ENCODE measurements around the gene CCL28. TPM values are rescaled to one million over a fixed set of nuclear protein-coding genes. Genes with fewer than 3 reads are reported as not detected.
A peak's percentile ranks its signal among the peaks of the same experiment; 100 is the strongest.

The CCL28 gene
- total RNA-seq, 8 experiments from 2014 or later: 0.11 to 4.0 (median 0.63) TPM; not detected in 2

DNA sequence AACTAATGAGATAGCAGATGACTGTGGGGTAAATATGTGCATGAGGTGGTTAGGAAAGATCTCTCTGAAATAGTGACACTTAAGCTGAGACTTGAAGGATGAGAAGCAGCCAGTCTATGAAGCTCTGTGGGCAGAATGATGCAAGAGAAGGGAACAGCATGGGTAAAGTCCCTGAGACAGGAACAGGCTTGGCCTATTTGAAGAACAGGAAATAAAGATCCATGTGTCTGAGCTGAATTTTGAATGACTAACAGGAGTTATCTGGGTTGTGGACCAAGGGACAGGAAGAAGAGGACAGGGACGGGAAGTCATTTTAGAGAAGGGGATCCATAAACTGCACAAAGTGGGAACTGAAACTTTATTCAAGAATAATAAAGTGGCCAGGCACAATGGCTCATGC, 73.3 kb downstream of the CCL28 start:
- ATAC-seq (replicated peaks in 6 of 8): no peak
- H3K27ac ChIP-seq: no peak overlapping the region
- in situ Hi-C loops (cut with MboI; ENCODE audit: low pct_unique_long_range_greater_than_20kb in 2 of 9, low sequenced_read_pairs in 9 of 9, unreplicated experiment in 9 of 9): no loop called here
- no peaks in the 10 kb centered on the region for H3K4me1 ChIP-seq (replicated peaks in 1 of 2)
- WGBS, 10 experiments: 33 to 100% (median 67%) methylated on average over 1 of the region's 1 CpG; no CpG with 5 or more reads in 3 of the 10 experiments
- H3K4me3 ChIP-seq: no peak overlapping the region

DNA sequence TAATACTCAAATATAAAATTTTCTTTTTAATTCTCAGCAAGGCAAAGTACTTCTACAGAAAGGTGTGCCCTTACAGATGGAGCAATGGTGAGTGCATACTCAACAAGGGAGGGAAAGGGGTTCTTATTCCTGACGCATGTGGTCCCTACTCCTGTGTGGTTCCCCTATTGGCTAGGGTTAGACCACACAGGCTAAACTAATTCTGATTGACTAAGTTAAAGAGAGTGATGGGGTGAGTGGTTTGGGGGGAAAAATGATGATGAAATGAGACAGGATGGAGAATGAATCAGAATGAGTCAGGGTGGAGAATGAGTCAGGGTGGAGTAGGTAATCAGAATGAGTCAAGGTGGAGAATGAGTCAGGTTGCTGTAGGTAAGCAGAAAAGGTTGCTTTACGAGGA, 76.0 kb downstream of the CCL28 start:
- 75 to 100% (median 94%) methylated on average over 1 to 2 of the region's 2 CpGs; no CpG with 5 or more reads in 1 of the 10 experiments for WGBS, 10 experiments
- no peak overlapping the region for H3K4me3 ChIP-seq
- in situ Hi-C loops (cut with MboI; ENCODE audit: low pct_unique_long_range_greater_than_20kb in 2 of 9, low sequenced_read_pairs in 9 of 9, unreplicated experiment in 9 of 9): no loop called here
- peak in 2 of 8 experiments; percentile 20 to 22 for ATAC-seq (replicated peaks in 6 of 8)
- H3K4me1 ChIP-seq (replicated peaks in 1 of 2): no peaks in the 10 kb centered on the region
- H3K27ac ChIP-seq: no peak overlapping the region

DNA sequence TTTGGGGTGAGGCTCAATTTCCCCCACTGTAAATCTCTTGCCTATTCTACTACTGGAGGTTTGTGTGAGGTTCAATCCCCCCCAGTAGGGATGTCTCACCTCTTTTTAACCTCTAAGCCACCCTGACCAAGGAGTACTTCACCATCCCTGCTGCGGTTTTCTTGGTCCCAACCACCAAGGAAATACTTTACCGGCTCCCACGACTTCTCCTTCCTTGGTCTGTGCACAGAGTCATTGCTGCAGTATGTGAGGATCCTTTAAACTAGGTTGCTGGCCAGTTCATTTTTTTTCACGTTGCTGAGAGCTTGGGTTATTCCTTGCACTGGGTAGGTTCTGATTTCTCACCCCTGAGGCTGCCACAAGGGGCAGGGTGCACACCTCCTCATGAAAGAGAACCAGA, 76.5 kb downstream of the CCL28 start:
- no peaks in the 10 kb centered on the region for H3K4me1 ChIP-seq (replicated peaks in 1 of 2)
- H3K4me3 ChIP-seq: no peak overlapping the region
- ATAC-seq (replicated peaks in 6 of 8): no peak
- no peak overlapping the region for H3K27ac ChIP-seq
- in situ Hi-C loops (cut with MboI; ENCODE audit: low pct_unique_long_range_greater_than_20kb in 2 of 9, low sequenced_read_pairs in 9 of 9, unreplicated experiment in 9 of 9): no loop called here
- 42 to 100% (median 68%) methylated on average over 1 to 3 of the region's 4 CpGs; no CpG with 5 or more reads in 2 of the 10 experiments for WGBS, 10 experiments

DNA sequence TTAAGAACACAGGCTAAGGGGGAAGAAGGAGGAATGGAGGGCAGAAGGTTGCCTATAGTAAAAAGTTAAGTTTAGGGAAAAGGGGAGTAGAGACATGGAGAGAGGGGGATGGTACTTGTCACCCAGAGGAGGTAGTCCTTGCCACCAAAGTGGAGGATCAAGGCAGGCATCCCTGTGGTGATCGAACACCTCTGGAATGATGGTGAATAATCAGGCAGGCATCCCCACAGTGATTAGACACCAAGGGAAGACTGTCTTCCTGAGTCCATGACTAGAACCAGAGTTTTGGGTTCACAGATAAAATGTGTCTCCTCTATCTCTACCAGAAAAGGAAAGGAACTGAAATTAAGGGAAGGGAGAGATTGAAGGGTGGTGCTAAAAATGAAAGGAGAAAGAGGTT, 79.8 kb downstream of the CCL28 start:
- Histone ChIP-seq H3K27ac (no peak overlapping the region), H3K4me3 (no peak overlapping the region), H3K4me1 (replicated peaks in 1 of 2) (no peaks in the 10 kb centered on the region)
- 0 to 100% (median 80%) methylated on average over 1 of the region's 1 CpG; no CpG with 5 or more reads in 5 of the 10 experiments for WGBS, 10 experiments
- no peak for ATAC-seq (replicated peaks in 6 of 8)
- in situ Hi-C loops (cut with MboI; ENCODE audit: low pct_unique_long_range_greater_than_20kb in 2 of 9, low sequenced_read_pairs in 9 of 9, unreplicated experiment in 9 of 9): no loop called here

Other genes starting within 250 kb of the CCL28 start
- 10 to 100 TPM in 1 of 8 experiments, 1 to 10 TPM in 7; 1.5 to 14.7 (median 5.0) TPM for gene NIM1K, start 220.2 kb downstream of the CCL28 start, total RNA-seq
- gene HMGCS1, start 99.0 kb downstream of the CCL28 start, total RNA-seq: 100 to 1,000 TPM in 5 of 8 experiments, 10 to 100 TPM in 3; 65.3 to 323 (median 207) TPM
- 10 to 100 TPM in 3 of 8 experiments, 1 to 10 TPM in 5; 5.7 to 20.2 (median 9.0) TPM for gene TMEM267, start 71.5 kb upstream of the CCL28 start, total RNA-seq
- gene C5orf34, start 102.8 kb upstream of the CCL28 start, total RNA-seq: 10 to 100 TPM in 2 of 8 experiments, 1 to 10 TPM in 6; 2.2 to 19.0 (median 6.3) TPM
- gene PAIP1, start 144.7 kb upstream of the CCL28 start, total RNA-seq: 100 to 1,000 TPM in 2 of 8 experiments, 10 to 100 TPM in 6; 74.4 to 126 (median 88.0) TPM
- gene NNT, start 190.8 kb upstream of the CCL28 start, total RNA-seq: 100 to 1,000 TPM in 1 of 8 experiments, 10 to 100 TPM in 7; 37.0 to 112 (median 50.4) TPM

All from motor neuron (in vitro differentiated cells).